Mesendoderm (in vitro differentiated cells): ENCODE data around the gene ARL15.
A peak's percentile ranks its signal among the peaks of the same experiment; 100 is the strongest.

Experiments
- DNase-seq: peaks from one replicate; pipeline ENCODE4 v3.0.0; 2013
- H2AK5ac ChIP-seq: 2 replicates; pipeline ENCODE4 v1.6.1; 2013; ENCODE audit warnings: low read length, inconsistent platforms
- H2BK120ac ChIP-seq: 2 replicates; pipeline ENCODE4 v1.6.1; 2013; ENCODE audit warnings: low read depth, mild to moderate bottlenecking, low read length, moderate library complexity, mixed read lengths
- H2BK15ac ChIP-seq: replicated peaks from 2 replicates; pipeline ENCODE4 v1.6.1; 2013; ENCODE audit warnings: low read depth, mild to moderate bottlenecking, moderate library complexity
- H2BK5ac ChIP-seq: 2 replicates; pipeline ENCODE4 v1.6.1; 2013; ENCODE audit warnings: low read length, inconsistent platforms
- H3K18ac ChIP-seq: 2 replicates; pipeline ENCODE4 v1.6.1; 2013; ENCODE audit warnings: mild to moderate bottlenecking, low read length, mixed read lengths
- H3K23ac ChIP-seq: one replicate; pipeline ENCODE4 v1.6.1; 2013; ENCODE audit warnings: low read length
- H3K27ac ChIP-seq: 2 replicates; pipeline ENCODE4 v1.5.1; 2013; ENCODE audit warnings: low read depth, mild to moderate bottlenecking, inconsistent platforms, low read length, moderate library complexity
- H3K27me3 ChIP-seq: 2 replicates; pipeline ENCODE4 v1.6.1; 2013; ENCODE audit warnings: low read length, control low read depth, mild to moderate bottlenecking, inconsistent platforms; ENCODE audit not compliant: insufficient read depth, poor library complexity
- H3K36me3 ChIP-seq: 2 replicates; pipeline ENCODE4 v1.6.1; 2013; ENCODE audit warnings: low read length, inconsistent platforms; ENCODE audit not compliant: control insufficient read depth, insufficient read depth
- H3K4ac ChIP-seq: one replicate; pipeline ENCODE4 v1.6.1; 2013; ENCODE audit warnings: low read depth, mild to moderate bottlenecking, low read length, moderate library complexity
- H3K4me1 ChIP-seq: 2 replicates; pipeline ENCODE4 v1.6.1; 2013; ENCODE audit warnings: low read depth, low read length, inconsistent platforms; ENCODE audit not compliant: control insufficient read depth
- H3K4me2 ChIP-seq: 2 replicates; pipeline ENCODE4 v1.6.1; 2013; ENCODE audit warnings: low read length
- H3K4me3 ChIP-seq: 2 replicates; pipeline ENCODE4 v1.5.1; 2013; ENCODE audit warnings: mild to moderate bottlenecking, low read length
- H3K56ac ChIP-seq: one replicate; pipeline ENCODE4 v1.6.1; 2013; ENCODE audit warnings: low read length
- H3K79me1 ChIP-seq: 2 replicates; pipeline ENCODE4 v1.6.1; 2013; ENCODE audit warnings: low read length, inconsistent platforms
- H3K79me2 ChIP-seq: 2 replicates; pipeline ENCODE4 v1.6.1; 2013; ENCODE audit warnings: mild to moderate bottlenecking, low read length; ENCODE audit not compliant: control insufficient read depth, insufficient read depth
- H3K9ac ChIP-seq: 2 replicates; pipeline ENCODE4 v1.6.1; 2013; ENCODE audit warnings: low read length, inconsistent platforms
- H4K5ac ChIP-seq: one replicate; pipeline ENCODE4 v1.6.1; 2013; ENCODE audit warnings: low read length
- H4K8ac ChIP-seq: one replicate; pipeline ENCODE4 v1.6.1; 2013; ENCODE audit warnings: low read depth, mild to moderate bottlenecking, control low read depth, low read length, moderate library complexity
- WGBS: extraction: QIAGEN DNeasy Blood & Tissue Kit; methylation state at CpG from one replicate; pipeline ENCODE4 v1.1.7; 2013; ENCODE audit warnings: low lambda C conversion rate, missing lambda C conversion rate; ENCODE audit not compliant: insufficient coverage; ENCODE audit errors: extremely low coverage; 5-methylcytosine and 5-hydroxymethylcytosine counted together

The ARL15 gene

GRCh38 chr5:54022223-54022622 is 288.1 kb downstream of the ARL15 start:
- no peak overlapping the region for H3K4me2 ChIP-seq
- WGBS, result no CpG with 5 or more reads among the region's 3 CpGs
- no peak overlapping the region for H3K23ac ChIP-seq
- peak overlapping the region; percentile 57 for H3K27ac ChIP-seq
- no peak overlapping the region for H3K18ac ChIP-seq
- no peak overlapping the region for H3K56ac ChIP-seq
- H3K27me3 ChIP-seq, result no peaks in the 10 kb centered on the region
- H2AK5ac ChIP-seq, result no peak overlapping the region
- H3K4ac ChIP-seq, result peak overlapping the region; percentile 12
- no peak overlapping the region for H2BK5ac ChIP-seq
- H4K8ac ChIP-seq, result no peak overlapping the region
- H2BK15ac ChIP-seq, result no peak overlapping the region
- H3K9ac ChIP-seq, result no peak overlapping the region
- no peaks in the 10 kb centered on the region for H3K79me1 ChIP-seq
- no peak overlapping the region for H2BK120ac ChIP-seq
- H4K5ac ChIP-seq, result no peak overlapping the region
- no peak overlapping the region for H3K4me3 ChIP-seq
- no peaks in the 10 kb centered on the region for H3K36me3 ChIP-seq
- peak; percentile 89 for DNase-seq
- H3K4me1 ChIP-seq, result peaks cover 3% of the 10 kb centered on the region
- no peaks in the 10 kb centered on the region for H3K79me2 ChIP-seq

- Histone ChIP-seq H3K9ac (no peak overlapping the region), H4K8ac (no peak overlapping the region), H4K5ac (no peak overlapping the region), H3K79me2 (no peaks in the 10 kb centered on the region), H3K56ac (peak overlapping the region; percentile 25), H2BK120ac (no peak overlapping the region), H3K4me1 (peaks cover 7% of the 10 kb centered on the region), H3K23ac (no peak overlapping the region), H3K27me3 (no peaks in the 10 kb centered on the region), H3K4me3 (no peak overlapping the region), H2AK5ac (no peak overlapping the region), H3K18ac (peak overlapping the region; percentile 18), H3K4ac (no peak overlapping the region), H3K36me3 (no peaks in the 10 kb centered on the region), H3K27ac (peak overlapping the region; percentile 13), H3K4me2 (no peak overlapping the region), H3K79me1 (no peaks in the 10 kb centered on the region), H2BK15ac (no peak overlapping the region), H2BK5ac (peak overlapping the region; percentile 18)
- WGBS, result no CpG with 5 or more reads among the region's 5 CpGs
- no peak for DNase-seq
Measured at GRCh38 chr5:54021431-54022164, 288.8 kb downstream of the ARL15 start.

DNA sequence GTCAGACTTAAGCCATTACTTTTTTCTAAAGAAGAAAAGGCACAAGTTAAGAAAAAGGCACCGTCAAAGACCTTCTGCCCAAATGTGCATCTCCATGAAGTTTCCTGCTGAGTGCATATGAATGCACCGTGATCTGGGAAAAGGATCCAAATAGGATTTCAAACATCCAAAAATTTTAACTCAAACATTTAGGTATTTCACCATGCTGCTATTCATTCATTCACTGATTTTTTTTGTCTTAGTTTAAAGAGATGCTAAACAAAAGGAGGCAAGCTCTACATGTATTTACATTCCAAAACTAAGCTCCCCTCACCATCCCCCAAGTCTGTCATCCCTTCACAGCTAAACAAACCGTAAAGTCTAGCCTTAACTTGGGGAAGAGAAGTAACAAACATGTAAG is 291.9 kb downstream of the ARL15 start:
- Histone ChIP-seq H2BK5ac (no peak overlapping the region), H4K8ac (no peak overlapping the region), H3K4me1 (peaks cover 7% of the 10 kb centered on the region), H3K4me3 (no peak overlapping the region), H3K9ac (no peak overlapping the region), H3K4ac (no peak overlapping the region), H3K79me1 (no peaks in the 10 kb centered on the region), H2BK15ac (no peak overlapping the region), H2AK5ac (no peak overlapping the region), H4K5ac (no peak overlapping the region), H3K23ac (no peak overlapping the region), H3K56ac (no peak overlapping the region), H3K4me2 (no peak overlapping the region), H3K18ac (no peak overlapping the region), H3K27me3 (no peaks in the 10 kb centered on the region), H2BK120ac (no peak overlapping the region), H3K79me2 (no peaks in the 10 kb centered on the region), H3K27ac (no peak overlapping the region), H3K36me3 (no peaks in the 10 kb centered on the region)
- WGBS, result no CpG with 5 or more reads among the region's 3 CpGs
- peak; percentile 65 for DNase-seq

DNA sequence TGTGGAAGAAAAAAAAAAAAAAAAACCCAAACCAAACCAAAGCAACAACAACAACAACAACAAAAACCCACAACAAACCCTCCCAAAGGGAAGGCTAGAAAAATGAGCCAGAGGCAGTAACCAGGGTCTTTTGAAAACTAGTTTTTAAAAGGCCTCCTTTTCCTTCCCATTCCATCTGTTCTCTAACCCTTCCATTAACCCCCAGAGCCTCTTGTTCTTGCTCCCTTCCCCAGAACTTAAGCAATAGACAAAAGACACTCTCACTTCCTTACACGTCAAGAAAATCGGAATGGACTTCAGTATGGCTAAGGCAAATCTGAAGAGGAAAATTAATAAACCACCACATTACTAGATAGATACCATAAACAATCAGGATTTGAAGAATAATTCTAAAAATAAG is 292.8 kb downstream of the ARL15 start:
- no peak for DNase-seq
- H3K36me3 ChIP-seq, result no peaks in the 10 kb centered on the region
- H3K23ac ChIP-seq, result no peak overlapping the region
- no peaks in the 10 kb centered on the region for H3K79me1 ChIP-seq
- H4K5ac ChIP-seq, result no peak overlapping the region
- H3K4me3 ChIP-seq, result no peak overlapping the region
- H3K27ac ChIP-seq, result peak overlapping the region; percentile 63
- H2AK5ac ChIP-seq, result no peak overlapping the region
- H3K56ac ChIP-seq, result peak overlapping the region; percentile 18
- no peak overlapping the region for H3K4me2 ChIP-seq
- no peak overlapping the region for H2BK5ac ChIP-seq
- H3K4ac ChIP-seq, result no peak overlapping the region
- peak overlapping the region; percentile 28 for H4K8ac ChIP-seq
- H3K18ac ChIP-seq, result peak overlapping the region; percentile 56
- H3K27me3 ChIP-seq, result no peaks in the 10 kb centered on the region
- H3K79me2 ChIP-seq, result no peaks in the 10 kb centered on the region
- no peak overlapping the region for H2BK15ac ChIP-seq
- H2BK120ac ChIP-seq, result no peak overlapping the region
- no peak overlapping the region for H3K9ac ChIP-seq
- peaks cover 6% of the 10 kb centered on the region for H3K4me1 ChIP-seq
- WGBS, result no CpG with 5 or more reads among the region's 2 CpGs

GRCh38 chr5:54013556-54014194 is 296.7 kb downstream of the ARL15 start:
- Histone ChIP-seq H3K56ac (no peak overlapping the region), H4K5ac (no peak overlapping the region), H3K4me2 (no peak overlapping the region), H3K4me1 (peaks cover 11% of the 10 kb centered on the region), H2AK5ac (no peak overlapping the region), H3K27ac (no peak overlapping the region), H3K4me3 (no peak overlapping the region), H4K8ac (no peak overlapping the region), H3K27me3 (no peaks in the 10 kb centered on the region), H3K79me2 (no peaks in the 10 kb centered on the region), H2BK15ac (no peak overlapping the region), H2BK120ac (no peak overlapping the region), H3K23ac (no peak overlapping the region), H3K4ac (no peak overlapping the region), H2BK5ac (no peak overlapping the region), H3K36me3 (no peaks in the 10 kb centered on the region), H3K18ac (no peak overlapping the region), H3K79me1 (no peaks in the 10 kb centered on the region), H3K9ac (no peak overlapping the region)
- DNase-seq, result peak; percentile 47
